ENCODE data around the gene CENPQ.
"Not testable (repeated sequence)": the region's sequence is repeated elsewhere in the genome, so short reads cannot be mapped to it uniquely, and the experiment has no call there.

The CENPQ gene
- 3.5 to 11.5 (median 9.0) reads per million in 3 experiments for total RNA-seq

GRCh38 chr6:49462927-49463611 is at the start of gene CENPQ, which contains the start of gene MMUT:
Gene CENPQ (plus strand): TSS chr6:49463370. CDS start chr6:49470177, 6,807 bp downstream.
Gene MMUT (minus strand): TSS chr6:49463253. CDS start chr6:49459466, 3,787 bp downstream.
- DNase-seq: peak; percentile 94

- no peak for DNase-seq
Observed at GRCh38 chr6:49415358-49415757, 47.8 kb upstream of the CENPQ start.

- no peak for DNase-seq
Observed at GRCh38 chr6:49416195-49416594, 47.0 kb upstream of the CENPQ start.

GRCh38 chr6:49423817-49424216 is 39.4 kb upstream of the CENPQ start:
- DNase-seq: no peak

- DNase-seq: no peak
Observed at GRCh38 chr6:49430187-49430586, 33.0 kb upstream of the CENPQ start.

GRCh38 chr6:49430866-49431265 is 32.3 kb upstream of the CENPQ start:
- DNase-seq: no peak

- no peak for DNase-seq
Observed at GRCh38 chr6:49453221-49453620, 9.9 kb upstream of the CENPQ start.

- no peak for DNase-seq
Observed at GRCh38 chr6:49454787-49455709, 8.1 kb upstream of the CENPQ start.

GRCh38 chr6:49457771-49458170 is 5.4 kb upstream of the CENPQ start:
- DNase-seq: no peak

GRCh38 chr6:49462071-49462470 is 1.1 kb upstream of the CENPQ start:
- peak; percentile 9 for DNase-seq

GRCh38 chr6:49462599-49462926 is 607 bp upstream of the CENPQ start:
- DNase-seq: no peak

GRCh38 chr6:49463612-49463967 is 420 bp downstream of the CENPQ start:
- DNase-seq: no peak

GRCh38 chr6:49464691-49465090 is 1.5 kb downstream of the CENPQ start:
- DNase-seq: no peak

- no peak for DNase-seq
Observed at GRCh38 chr6:49468042-49468441, 4.9 kb downstream of the CENPQ start.

GRCh38 chr6:49476564-49476963 is 13.4 kb downstream of the CENPQ start:
- DNase-seq: not testable (repeated sequence)

GRCh38 chr6:49479308-49479970 is 16.3 kb downstream of the CENPQ start:
- DNase-seq: no peak

- not testable (repeated sequence) for DNase-seq
Observed at GRCh38 chr6:49481846-49482245, 18.7 kb downstream of the CENPQ start.

GRCh38 chr6:49483380-49483779 is 20.2 kb downstream of the CENPQ start:
- not testable (repeated sequence) for DNase-seq

GRCh38 chr6:49490633-49491032 is 27.5 kb downstream of the CENPQ start:
- no peak for DNase-seq

GRCh38 chr6:49497304-49497703 is 34.1 kb downstream of the CENPQ start:
- no peak for DNase-seq

- DNase-seq: no peak
Observed at GRCh38 chr6:49499126-49499525, 36.0 kb downstream of the CENPQ start.

- no peak for DNase-seq
Observed at GRCh38 chr6:49499623-49500022, 36.5 kb downstream of the CENPQ start, which contains the start of gene GLYATL3. Gene GLYATL3 (plus strand): TSS chr6:49499923. CDS start chr6:49511991, 12,068 bp downstream.

- no peak for DNase-seq
Observed at GRCh38 chr6:49504666-49505065, 41.5 kb downstream of the CENPQ start.
